Inflammatory macrophage (primary cell): Measurements from ENCODE around the gene SLC20A1.

ENCODE experiments used
- DNase-seq, 2 donors: peaks; one replicate each; pipeline ENCODE4 v3.0.0-alpha.2; 2020 to 2022

SLC20A1 gene

GRCh38 chr2:112712465-112712864 is 66.7 kb downstream of the SLC20A1 start:
- no peak for DNase-seq

- peak; percentile 81 to 95 for DNase-seq
Measured at GRCh38 chr2:112712903-112713584, 67.3 kb downstream of the SLC20A1 start.
